Brain microvascular endothelial cell (primary cell): ENCODE measurements around the gene ADCY5.

Experiments
- DNase-seq: peaks from one replicate; pipeline ENCODE4 v3.0.0-alpha.2; 2020
- H3K27ac ChIP-seq: fragments of 250-450 bp; sonication (Bioruptor Pico); 2 replicates; pipeline ENCODE4 v1.5.1; 2020; ENCODE audit warnings: mild to moderate bottlenecking, moderate library complexity
- H3K27me3 ChIP-seq: fragments of 250-450 bp; sonication (Bioruptor Pico); replicated peaks from 2 replicates; pipeline ENCODE4 v1.5.1; 2020; ENCODE audit warnings: mild to moderate bottlenecking
- H3K36me3 ChIP-seq: fragments of 250-450 bp; sonication (Bioruptor Pico); replicated peaks from 2 replicates; pipeline ENCODE4 v1.5.1; 2020; ENCODE audit warnings: mild to moderate bottlenecking
- H3K4me3 ChIP-seq: 2 replicates; pipeline ENCODE4 v1.5.1; 2011; ENCODE audit warnings: low read depth, mild to moderate bottlenecking, control low read depth, low read length, moderate library complexity
- in situ Hi-C: cut with HindIII; loops from 2 replicates; pipeline ENCODE4 v1.10.0; 2017; ENCODE audit warnings: low sequenced_read_pairs, low pct_ligation_motif_present
- TF ChIP-seq, protein P1 (sequence below): IDR thresholded peaks from 2 replicates; pipeline ENCODE4 v1.5.1; 2011; ENCODE audit warnings: low read depth, mild to moderate bottlenecking, moderate library complexity, low read length, control low read depth, inconsistent platforms; ENCODE audit errors: missing control alignments

The ADCY5 gene

DNA sequence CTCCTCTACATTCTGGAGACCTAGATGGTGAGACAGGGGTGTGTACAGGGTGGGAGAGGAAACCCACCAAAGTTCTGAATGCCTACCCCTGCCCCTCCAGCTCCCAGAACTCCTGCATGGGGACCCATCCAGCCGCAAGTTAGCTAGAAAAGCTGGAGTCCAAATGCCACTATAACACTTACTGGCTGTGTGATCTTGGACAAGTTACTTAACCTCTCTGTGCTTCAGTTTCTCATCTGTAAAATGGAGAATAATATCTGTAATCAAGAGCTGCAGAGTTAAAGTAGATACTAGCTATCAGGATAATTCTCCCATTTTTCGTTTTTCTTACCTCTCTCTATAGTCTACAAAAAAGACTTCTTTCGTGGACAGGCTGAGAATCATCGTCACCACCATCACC is 63.4 kb downstream of the ADCY5 start:
- TF ChIP-seq, protein P1, sequence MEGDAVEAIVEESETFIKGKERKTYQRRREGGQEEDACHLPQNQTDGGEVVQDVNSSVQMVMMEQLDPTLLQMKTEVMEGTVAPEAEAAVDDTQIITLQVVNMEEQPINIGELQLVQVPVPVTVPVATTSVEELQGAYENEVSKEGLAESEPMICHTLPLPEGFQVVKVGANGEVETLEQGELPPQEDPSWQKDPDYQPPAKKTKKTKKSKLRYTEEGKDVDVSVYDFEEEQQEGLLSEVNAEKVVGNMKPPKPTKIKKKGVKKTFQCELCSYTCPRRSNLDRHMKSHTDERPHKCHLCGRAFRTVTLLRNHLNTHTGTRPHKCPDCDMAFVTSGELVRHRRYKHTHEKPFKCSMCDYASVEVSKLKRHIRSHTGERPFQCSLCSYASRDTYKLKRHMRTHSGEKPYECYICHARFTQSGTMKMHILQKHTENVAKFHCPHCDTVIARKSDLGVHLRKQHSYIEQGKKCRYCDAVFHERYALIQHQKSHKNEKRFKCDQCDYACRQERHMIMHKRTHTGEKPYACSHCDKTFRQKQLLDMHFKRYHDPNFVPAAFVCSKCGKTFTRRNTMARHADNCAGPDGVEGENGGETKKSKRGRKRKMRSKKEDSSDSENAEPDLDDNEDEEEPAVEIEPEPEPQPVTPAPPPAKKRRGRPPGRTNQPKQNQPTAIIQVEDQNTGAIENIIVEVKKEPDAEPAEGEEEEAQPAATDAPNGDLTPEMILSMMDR: no peak
- H3K4me3 ChIP-seq: no peak overlapping the region

GRCh38 chr3:123385001-123385401 is 63.9 kb downstream of the ADCY5 start:
- Histone ChIP-seq H3K4me3 (no peak overlapping the region), H3K27me3 (peaks cover 8% of the 10 kb centered on the region), H3K36me3 (no peaks in the 10 kb centered on the region), H3K27ac (no peak overlapping the region)
- TF ChIP-seq, protein P1: no peak
- in situ Hi-C loops: no loop called here
- DNase-seq: peak; percentile 9

More for the DNA sequence above, 63.4 kb downstream of the ADCY5 start:
- H3K36me3 ChIP-seq: no peaks in the 10 kb centered on the region
- H3K27me3 ChIP-seq: peaks cover 10% of the 10 kb centered on the region
- DNase-seq: no peak
- no peak overlapping the region for H3K27ac ChIP-seq
- in situ Hi-C loops: no loop called here

- TF ChIP-seq, protein P1: no peak
- H3K27me3 ChIP-seq: peaks cover 8% of the 10 kb centered on the region
- in situ Hi-C loops: no loop called here
These were observed 64.6 kb downstream of the ADCY5 start for GRCh38 chr3:123384256-123384655.

DNA sequence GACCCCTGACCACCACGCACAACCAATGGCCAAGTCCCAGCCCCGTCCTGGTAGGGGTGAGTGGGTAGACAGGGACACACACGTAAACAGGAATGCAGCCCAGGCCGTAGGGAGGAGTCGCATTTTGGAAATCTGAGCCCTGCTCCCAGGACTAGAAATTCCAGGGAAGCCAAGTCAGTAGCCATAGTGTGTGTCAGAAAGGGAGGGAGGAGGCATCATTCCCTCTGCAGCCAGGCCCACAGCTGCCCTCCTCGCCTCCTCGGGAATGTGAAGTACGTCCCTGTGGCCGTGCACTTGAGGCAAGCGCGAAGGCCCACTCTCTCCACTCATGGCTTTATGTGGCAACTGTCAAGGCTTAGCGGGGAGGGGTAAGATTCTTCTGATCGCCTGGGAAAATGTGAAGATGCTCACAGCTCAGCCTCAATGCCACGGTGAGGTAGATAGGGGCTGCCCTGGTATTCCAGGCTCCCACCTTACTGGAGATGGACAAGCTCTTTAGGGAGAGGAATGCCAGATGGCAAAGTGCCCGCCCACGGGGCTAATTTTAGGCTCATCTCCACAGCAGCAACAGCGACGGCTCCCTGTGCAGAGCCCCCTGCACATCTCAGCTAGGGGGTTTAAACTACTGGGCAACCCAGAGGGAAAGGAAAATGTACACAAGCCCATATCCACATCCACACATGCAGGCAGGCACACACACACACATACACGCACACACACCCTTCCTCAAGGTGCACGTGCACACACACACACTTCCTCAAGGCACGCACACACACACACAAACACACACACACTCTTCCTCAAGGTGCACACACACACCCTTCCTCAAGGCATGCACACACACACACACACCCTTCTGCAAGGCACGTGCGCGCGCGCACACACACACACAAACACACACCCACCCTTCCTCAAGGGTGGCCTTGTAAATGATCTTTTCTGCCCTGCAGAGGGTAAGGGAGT is 65.5 kb downstream of the ADCY5 start:
- TF ChIP-seq, protein P1: no peak
- Histone ChIP-seq H3K36me3 (no peaks in the 10 kb centered on the region), H3K27ac (no peak overlapping the region), H3K27me3 (peaks cover 7% of the 10 kb centered on the region), H3K4me3 (no peak overlapping the region)
- peak; percentile 6 for DNase-seq
- in situ Hi-C loops: no loop called here

More at GRCh38 chr3:123384256-123384655, 64.6 kb downstream of the ADCY5 start:
- no peaks in the 10 kb centered on the region for H3K36me3 ChIP-seq
- no peak overlapping the region for H3K4me3 ChIP-seq
- no peak overlapping the region for H3K27ac ChIP-seq
- no peak for DNase-seq

GRCh38 chr3:123380261-123380660 is 68.6 kb downstream of the ADCY5 start:
- Histone ChIP-seq H3K36me3 (no peaks in the 10 kb centered on the region), H3K4me3 (no peak overlapping the region), H3K27me3 (peaks cover 10% of the 10 kb centered on the region), H3K27ac (no peak overlapping the region)
- TF ChIP-seq, protein P1: no peak
- in situ Hi-C loops: no loop called here
- DNase-seq: no peak
